GM12874 (cell line): ENCODE data around the gene RAB11B.

ENCODE experiments used
- CTCF ChIP-seq: IDR thresholded peaks from 2 replicates; pipeline ENCODE4 v1.5.1; 2011; ENCODE audit warnings: low read depth, mild to moderate bottlenecking, control low read depth, low read length, moderate library complexity; ENCODE audit not compliant: insufficient read depth

Gene RAB11B

DNA sequence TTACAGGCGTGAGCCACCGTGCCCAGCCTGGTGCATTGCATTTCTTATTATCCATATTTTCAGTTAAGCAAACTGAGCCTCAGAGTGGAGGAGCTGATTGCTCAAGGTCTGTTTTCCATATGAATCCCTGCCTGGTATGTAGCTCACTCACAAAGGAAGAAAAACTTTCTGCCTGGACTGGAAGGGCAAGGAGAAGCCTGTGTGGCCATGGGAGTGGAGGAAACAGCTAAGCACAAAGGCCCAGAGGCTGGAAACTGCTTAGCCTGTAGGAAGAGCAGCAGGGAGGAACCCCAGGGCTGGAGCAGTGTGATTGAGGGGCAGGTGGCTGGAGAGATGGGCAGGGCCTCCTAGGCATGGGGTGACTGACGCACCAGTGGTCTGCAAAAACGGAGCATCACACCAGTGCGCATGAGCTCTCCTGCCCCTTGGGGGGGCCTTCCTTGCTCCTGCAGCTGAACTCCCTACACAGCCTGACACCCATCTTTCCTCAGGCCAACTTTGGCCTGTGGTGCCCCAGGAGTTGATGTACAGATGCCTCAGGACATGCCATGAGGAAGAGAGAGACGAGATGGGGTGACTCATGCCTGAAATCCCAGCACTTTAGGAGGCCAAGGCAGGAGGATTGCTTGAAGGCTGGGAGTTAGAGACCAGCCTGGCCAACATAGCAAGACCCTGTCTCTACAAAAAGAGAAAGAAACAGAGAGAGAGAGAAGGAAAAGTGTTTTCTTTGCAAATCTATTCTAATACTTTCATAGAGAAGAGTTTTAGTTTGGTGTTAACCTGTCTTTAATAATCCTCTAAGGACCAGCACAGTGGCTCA is 51.8 kb downstream of the RAB11B start:
- no peak for TF ChIP-seq CTCF

DNA sequence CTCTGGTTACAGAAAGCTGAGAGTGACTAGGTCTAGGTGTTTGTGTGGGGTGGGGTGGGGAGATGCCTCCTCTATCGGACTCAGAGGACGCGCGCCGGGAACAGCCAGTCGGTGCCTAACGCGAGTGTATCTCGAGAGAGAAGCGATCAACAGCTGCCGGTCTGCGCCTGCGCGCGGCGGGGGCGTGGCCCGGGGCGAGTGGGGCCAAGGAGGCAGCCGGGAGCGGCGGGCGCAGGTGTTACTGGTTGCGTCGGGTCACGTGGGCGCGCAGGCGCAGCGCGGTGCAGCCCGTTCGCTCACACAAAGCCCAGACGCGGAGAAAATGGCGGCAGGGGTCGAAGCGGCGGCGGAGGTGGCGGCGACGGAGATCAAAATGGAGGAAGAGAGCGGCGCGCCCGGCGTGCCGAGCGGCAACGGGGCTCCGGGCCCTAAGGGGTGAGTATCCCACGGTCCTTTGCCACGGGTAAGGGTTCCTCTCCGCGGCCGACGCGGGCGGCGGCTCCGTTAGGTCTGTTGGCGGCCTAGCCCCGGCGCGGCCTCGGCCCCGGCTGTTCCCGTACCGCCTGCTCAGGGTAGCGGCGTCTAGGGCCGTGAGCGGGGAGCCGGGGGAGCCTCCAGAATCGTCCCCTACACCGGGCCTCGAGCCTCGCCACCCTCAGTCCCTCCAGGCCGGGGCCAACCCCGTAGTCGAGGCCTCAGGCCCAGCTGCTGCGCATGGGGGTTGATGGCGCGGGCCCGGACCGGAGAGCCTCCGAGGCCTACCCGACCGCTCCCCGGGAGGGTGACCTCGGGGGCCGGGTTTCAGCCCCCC is 54.7 kb downstream of the RAB11B start, which contains the start of gene HNRNPM:
TSS of gene HNRNPM (plus strand) at position 299 of the 811 bp plus-strand sequence. CDS start at position 323, 24 bp downstream.
- TF ChIP-seq CTCF: no peak

DNA sequence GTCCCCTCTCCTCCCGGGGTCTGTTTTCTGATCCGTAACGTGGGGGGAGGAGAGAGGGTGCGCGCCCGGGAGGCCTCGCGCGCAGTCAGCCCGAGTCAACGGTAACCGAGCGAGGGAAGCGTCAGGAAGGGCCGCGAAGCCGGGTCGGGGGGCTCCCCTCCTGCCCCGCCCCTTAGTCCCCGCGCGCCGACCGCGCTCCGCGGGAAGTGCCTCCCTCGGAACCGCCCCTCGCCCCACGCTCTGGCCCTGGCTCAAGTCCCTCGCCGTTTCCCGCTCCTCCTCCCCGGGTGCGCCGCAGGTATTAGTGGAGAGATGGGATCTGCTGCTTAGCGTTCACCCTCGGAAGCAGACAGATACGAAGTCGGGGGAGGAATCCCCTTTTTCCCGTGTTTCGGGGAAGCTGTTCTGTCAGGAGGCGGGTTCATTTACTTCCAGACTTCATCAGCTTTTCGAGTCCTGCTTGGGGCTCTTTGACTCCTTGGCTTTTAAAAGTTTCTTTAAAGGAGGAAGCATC is 55.4 kb downstream of the RAB11B start:
- TF ChIP-seq CTCF: no peak

GRCh38 chr19:8446061-8446709 is 56.0 kb downstream of the RAB11B start:
- no peak for TF ChIP-seq CTCF

DNA sequence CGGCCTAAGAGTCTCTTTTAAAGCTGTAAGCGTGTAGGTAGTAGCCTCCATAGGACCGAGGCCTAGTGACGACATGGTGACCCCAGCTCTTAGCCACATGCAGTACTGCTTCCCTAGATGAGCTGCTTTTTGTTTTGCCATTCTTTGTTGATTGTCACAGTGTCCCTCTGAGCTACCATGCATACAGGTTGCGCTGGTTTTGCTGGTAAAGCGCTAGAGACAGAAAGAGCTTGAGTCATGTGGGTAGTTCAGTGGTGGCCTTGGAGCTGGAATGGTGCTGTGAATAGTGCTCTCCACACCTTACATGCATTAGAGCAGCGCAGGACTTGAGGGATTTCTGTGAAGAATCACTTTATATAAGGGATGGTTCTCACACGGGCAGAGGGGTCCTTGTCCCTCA is 59.7 kb downstream of the RAB11B start:
- no peak for TF ChIP-seq CTCF

GRCh38 chr19:8451377-8451776 is 61.2 kb downstream of the RAB11B start:
- TF ChIP-seq CTCF: no peak

DNA sequence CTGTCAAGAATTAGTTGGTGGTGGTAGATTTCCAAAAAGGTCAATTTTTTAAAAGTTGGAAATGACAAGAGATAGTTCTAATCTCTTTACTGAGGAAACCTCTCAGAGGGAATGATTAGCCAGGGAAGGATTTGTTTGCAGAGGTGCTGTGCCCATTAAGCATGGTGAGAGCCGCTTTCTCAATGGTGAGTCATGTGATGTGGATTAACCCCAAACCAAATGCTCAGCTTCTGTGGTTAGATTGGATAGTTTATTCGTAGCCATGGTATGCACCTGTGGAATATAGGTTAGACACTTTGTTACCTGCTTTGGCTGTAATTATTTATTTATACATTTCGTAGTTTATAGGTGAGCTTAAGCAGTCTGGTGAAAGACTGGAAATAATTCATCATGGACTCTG is 61.7 kb downstream of the RAB11B start:
- TF ChIP-seq CTCF: no peak
